ENCODE data around the gene APP.

The APP gene

DNA sequence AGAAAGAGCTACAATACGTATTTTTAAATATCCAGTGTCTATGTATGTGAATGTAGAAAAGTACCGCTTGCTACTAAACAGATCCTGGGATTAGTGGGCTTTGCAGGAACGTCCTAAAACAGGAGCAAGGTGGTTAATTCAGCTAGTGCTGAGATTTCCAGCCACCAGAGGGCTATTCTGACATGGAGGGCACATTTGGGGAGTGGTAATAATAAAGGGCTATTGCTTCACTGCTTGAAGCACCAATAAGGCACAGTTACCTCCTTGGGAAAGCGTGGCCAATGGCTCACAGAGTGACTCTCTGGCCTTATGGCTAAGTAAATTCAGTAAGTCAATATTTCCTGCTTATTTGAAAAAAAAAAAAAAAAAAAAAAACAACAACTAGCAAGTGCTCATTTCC is 283.4 kb downstream of the APP start:
- ATAC-seq, result peak; percentile 28; the same call in 2 of the 3 replicates
- TF ChIP-seq ZFP3 (CRISPR knock-in tag; IDR thresholded peaks at IDR 0.05) (no peak), ZFP30 (CRISPR knock-in tag; IDR thresholded peaks at IDR 0.05) (no peak), BACH2 (CRISPR knock-in tag; IDR thresholded peaks at IDR 0.05; ENCODE audit: borderline replicate concordance) (no peak), TCF4 (CRISPR knock-in tag; IDR thresholded peaks at IDR 0.05; ENCODE audit: borderline replicate concordance) (no peak), POU6F1 (CRISPR knock-in tag; IDR thresholded peaks at IDR 0.05; ENCODE audit: borderline replicate concordance, low read depth) (no peak)

- no peak for ATAC-seq
- TF ChIP-seq ZNF8 (CRISPR knock-in tag; IDR thresholded peaks at IDR 0.05) (no peak), ZFP3 (CRISPR knock-in tag; IDR thresholded peaks at IDR 0.05) (no peak), ISL1 (CRISPR knock-in tag; IDR thresholded peaks at IDR 0.05) (no peak)
Observed at GRCh38 chr21:25885880-25886279, 284.7 kb downstream of the APP start.

GRCh38 chr21:25885405-25885804 is 285.2 kb downstream of the APP start:
- no peak for ATAC-seq
- no peak for TF ChIP-seq ZNF8 (CRISPR knock-in tag; IDR thresholded peaks at IDR 0.05)
- no peak for TF ChIP-seq ZFP30 (CRISPR knock-in tag; IDR thresholded peaks at IDR 0.05)
- no peak for TF ChIP-seq PATZ1 (CRISPR knock-in tag; IDR thresholded peaks at IDR 0.05; ENCODE audit: borderline replicate concordance)
- TF ChIP-seq POU6F1 (CRISPR knock-in tag; IDR thresholded peaks at IDR 0.05; ENCODE audit: borderline replicate concordance, low read depth), result no peak

GRCh38 chr21:25884311-25884710 is 286.3 kb downstream of the APP start:
- no peak for TF ChIP-seq ZNF8 (CRISPR knock-in tag; IDR thresholded peaks at IDR 0.05)
- no peak for TF ChIP-seq PPARA (CRISPR knock-in tag; IDR thresholded peaks at IDR 0.05; ENCODE audit: borderline replicate concordance)
- TF ChIP-seq ZC3H10 (CRISPR knock-in tag; IDR thresholded peaks at IDR 0.05), result no peak
- no peak for TF ChIP-seq CSRNP3 (CRISPR knock-in tag; IDR thresholded peaks at IDR 0.05)
- no peak for TF ChIP-seq ZNF70 (CRISPR knock-in tag; IDR thresholded peaks at IDR 0.05)
- TF ChIP-seq ARNTL (CRISPR knock-in tag; IDR thresholded peaks at IDR 0.05; ENCODE audit: borderline replicate concordance, low read depth), result no peak
- no peak for ATAC-seq

DNA sequence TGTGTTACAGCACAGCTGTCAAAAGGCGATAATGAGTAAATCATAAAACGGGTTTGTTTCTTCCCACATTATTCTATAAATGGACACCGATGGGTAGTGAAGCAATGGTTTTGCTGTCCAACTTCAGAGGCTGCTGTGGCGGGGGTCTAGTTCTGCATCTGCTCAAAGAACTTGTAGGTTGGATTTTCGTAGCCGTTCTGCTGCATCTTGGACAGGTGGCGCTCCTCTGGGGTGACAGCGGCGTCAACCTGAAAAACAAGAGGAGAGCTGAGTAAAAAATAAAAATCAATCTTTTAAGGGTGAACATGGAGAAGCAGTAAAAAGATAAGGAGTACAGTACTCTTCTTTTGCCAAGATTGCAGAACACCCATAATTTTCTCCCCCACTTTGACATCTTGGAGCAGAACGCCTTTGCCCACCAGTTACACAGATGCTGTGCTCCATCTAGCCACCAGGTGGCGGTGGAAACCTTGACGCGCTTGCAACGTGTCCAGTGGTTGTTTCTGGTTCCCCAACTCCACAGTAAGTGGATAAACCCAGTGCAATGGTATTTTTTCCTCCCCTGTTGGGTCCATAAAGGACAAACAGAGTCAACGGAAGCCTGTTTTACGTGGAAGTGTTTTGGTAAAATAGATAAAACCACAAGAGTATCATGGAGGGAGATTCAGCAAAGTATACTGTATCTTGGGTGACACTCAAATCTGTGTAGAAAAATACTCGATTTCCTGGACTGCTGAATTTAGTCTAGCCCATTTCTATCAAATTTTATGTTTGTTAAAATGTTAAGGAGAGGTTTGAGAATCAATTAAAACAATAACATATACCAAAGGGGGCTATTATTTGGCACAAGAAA is 288.8 kb downstream of the APP start:
- peak; percentile 89 for ATAC-seq
- TF ChIP-seq ZC3H10 (CRISPR knock-in tag; IDR thresholded peaks at IDR 0.05) (no peak), ZNF565 (CRISPR knock-in tag; conservative IDR thresholded peaks at IDR 0.05; ENCODE audit: low read depth) (no peak), ARNTL (CRISPR knock-in tag; IDR thresholded peaks at IDR 0.05; ENCODE audit: borderline replicate concordance, low read depth) (no peak), ZNF70 (CRISPR knock-in tag; IDR thresholded peaks at IDR 0.05) (no peak), PATZ1 (CRISPR knock-in tag; IDR thresholded peaks at IDR 0.05; ENCODE audit: borderline replicate concordance) (no peak), GLIS3 (CRISPR knock-in tag; IDR thresholded peaks at IDR 0.05) (no peak), TSHZ2 (CRISPR knock-in tag; IDR thresholded peaks at IDR 0.05) (no peak), ESRRG (CRISPR knock-in tag; IDR thresholded peaks at IDR 0.05) (no peak), RARB (CRISPR knock-in tag; IDR thresholded peaks at IDR 0.05) (no peak), OSR1 (CRISPR knock-in tag; IDR thresholded peaks at IDR 0.05) (no peak)
- TF ChIP-seq, protein P1, sequence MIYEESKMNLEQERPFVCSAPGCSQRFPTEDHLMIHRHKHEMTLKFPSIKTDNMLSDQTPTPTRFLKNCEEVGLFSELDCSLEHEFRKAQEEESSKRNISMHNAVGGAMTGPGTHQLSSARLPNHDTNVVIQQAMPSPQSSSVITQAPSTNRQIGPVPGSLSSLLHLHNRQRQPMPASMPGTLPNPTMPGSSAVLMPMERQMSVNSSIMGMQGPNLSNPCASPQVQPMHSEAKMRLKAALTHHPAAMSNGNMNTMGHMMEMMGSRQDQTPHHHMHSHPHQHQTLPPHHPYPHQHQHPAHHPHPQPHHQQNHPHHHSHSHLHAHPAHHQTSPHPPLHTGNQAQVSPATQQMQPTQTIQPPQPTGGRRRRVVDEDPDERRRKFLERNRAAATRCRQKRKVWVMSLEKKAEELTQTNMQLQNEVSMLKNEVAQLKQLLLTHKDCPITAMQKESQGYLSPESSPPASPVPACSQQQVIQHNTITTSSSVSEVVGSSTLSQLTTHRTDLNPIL (CRISPR knock-in tag; IDR thresholded peaks at IDR 0.05; ENCODE audit: low read depth), result no peak
